CD4-positive, alpha-beta T cell treated with Interleukin-10 for 1 hour (primary cell): ENCODE results near the gene ART5.

Experiments used
- DNase-seq: peaks from one replicate; pipeline ENCODE4 v3.0.0-alpha.2; 2020

The ART5 gene, protein sequence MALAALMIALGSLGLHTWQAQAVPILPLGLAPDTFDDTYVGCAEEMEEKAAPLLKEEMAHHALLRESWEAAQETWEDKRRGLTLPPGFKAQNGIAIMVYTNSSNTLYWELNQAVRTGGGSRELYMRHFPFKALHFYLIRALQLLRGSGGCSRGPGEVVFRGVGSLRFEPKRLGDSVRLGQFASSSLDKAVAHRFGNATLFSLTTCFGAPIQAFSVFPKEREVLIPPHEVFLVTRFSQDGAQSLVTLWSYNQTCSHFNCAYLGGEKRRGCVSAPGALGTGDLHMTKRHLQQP

DNA sequence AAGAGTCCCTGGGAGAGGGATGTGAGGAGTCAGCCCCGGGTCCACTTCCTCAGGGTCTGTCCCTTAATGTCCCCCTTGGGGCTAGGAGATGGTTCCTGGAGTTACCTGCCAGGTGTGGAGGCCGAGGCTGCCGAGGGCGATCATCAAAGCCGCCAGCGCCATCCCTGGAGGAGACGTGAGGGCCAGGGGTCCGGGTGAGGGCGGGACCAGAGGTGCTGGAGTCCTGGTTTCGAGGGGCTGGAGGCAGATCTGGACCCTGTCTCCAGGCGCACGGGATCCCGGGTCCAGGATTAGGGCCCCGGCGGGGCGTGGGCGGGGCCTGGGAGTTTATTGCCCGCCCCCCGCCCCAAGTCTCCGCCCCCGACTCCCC, at the start of gene ART5:
Gene ART5, minus strand, starts transcription at position 292 of the 370 bp plus-strand sequence. Its CDS starts 130 bp downstream, at position 162.
- no peak for DNase-seq

DNA sequence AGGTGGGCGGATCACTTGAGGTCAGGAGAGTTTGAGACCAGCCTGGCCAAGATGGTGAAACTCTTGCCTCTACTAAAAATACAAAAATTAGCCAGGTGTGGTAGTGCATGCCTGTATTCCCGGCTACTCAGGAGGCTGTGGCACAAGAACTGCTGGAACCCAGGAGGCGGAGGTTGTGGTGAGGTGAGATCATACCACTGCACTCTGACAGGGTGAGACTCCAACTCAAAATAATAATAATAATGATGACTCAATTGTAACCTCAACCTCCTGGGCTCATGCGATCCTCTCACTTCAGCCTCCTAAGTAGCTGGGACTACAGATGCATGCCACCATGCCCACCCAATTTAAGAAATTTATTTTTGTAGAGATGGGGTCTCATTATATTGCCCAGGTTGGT, 45.0 kb upstream of the ART5 start:
- no peak for DNase-seq

DNA sequence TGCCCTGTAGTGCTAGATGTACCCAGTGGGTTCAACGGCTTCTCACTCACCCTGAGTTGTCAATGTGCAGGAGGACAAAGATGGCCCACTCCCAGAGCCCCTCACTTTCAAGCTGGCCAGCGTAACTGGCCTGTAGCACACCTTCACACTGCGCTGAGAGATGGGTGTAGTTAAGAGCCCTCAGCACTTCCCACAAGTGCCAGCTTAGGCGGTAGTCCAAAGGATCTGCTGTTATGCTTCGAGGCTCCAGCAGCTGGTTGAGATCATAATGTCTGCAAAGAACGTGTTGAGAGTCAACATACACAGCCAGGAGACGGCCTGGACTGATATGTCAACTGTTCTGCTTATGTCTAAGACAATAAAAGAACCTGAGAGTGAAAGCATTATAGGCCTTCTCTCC, 44.1 kb upstream of the ART5 start:
- DNase-seq, result no peak

DNA sequence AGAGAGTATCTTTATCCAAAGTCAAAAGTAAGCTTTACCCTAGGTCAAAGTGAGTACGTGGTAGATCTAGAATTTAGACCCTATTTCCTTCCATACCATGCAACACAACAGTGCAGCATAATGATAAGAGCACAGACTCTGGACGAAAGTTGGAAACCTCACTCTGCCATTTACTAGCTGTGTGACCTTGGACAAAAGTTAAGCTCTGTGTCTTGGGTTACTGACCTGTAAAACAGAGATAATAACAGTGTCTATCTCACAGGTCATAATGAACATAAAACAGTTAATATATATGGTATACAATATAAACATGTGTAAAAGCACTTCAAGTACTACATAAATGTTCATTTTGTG, 43.0 kb upstream of the ART5 start:
- DNase-seq, result no peak

DNA sequence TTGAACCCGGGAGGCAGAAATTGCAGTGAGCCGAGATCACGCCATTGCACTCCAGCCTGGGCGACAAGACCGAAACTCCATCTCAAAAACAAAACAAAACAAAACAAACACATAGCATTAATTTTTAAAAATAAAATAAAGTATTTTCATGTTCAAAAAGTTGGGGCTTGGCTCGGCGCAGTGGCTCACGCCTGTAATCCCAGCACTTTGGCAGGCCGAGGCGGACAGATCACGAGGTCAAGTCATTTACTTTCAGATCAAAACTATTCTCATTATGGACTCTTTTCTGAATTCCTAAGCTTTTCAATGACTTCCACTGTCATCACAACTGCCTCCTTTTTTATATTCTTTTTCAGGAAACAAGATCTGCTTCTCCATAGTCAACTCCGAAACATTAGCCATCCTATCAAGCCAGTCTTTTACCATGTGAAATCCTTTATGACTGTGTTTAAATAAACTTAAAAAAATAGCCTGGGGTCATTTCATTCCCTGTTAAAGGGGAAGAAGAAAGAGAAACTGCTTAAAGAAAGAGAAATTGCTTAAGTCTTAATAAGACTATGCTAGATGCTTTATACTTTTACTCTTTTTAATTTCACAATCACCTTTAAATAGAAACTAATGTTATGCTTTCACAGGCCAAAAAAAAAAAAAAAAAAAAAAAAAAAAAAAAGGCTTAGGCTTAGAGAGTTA, 42.5 kb upstream of the ART5 start:
- no peak for DNase-seq

DNA sequence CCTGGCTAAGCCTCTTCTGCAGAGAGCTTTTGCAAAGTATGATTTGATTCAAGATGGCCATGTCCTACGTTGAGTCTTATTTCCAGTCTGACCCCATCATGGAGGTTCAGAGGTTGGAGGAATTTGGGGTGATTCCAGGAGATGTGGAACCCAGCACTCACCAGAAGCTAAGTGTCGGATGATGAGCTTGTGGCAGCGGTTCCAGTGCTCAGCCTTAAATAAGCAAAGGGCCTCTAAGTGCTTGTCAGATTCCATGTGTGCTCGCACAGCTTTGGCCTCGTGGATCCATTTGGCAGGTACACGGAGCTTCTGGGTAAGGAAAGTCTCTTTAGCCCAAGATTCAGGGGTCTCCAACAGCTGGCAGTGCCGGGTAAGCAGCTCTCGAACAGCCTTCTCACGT, 41.2 kb upstream of the ART5 start:
- DNase-seq, result no peak

DNA sequence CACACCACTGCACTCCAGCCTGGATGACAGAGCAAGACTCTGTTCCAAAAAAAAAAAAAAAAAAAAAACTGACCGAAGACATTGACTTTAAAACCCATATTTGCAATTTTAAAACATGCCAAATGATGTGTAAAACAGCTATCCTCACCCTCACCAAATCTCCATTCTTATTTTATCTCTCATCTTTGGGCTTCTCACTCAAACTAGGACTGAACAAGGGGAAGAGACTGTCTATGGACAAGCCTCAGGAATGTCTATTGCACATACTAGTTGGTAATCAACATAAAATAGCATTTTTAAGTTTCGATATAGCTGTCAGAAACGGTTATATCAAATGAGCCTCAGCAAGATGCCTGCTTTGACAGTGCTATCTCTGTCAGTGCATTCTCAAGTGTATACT, 37.3 kb upstream of the ART5 start:
- DNase-seq, result no peak

DNA sequence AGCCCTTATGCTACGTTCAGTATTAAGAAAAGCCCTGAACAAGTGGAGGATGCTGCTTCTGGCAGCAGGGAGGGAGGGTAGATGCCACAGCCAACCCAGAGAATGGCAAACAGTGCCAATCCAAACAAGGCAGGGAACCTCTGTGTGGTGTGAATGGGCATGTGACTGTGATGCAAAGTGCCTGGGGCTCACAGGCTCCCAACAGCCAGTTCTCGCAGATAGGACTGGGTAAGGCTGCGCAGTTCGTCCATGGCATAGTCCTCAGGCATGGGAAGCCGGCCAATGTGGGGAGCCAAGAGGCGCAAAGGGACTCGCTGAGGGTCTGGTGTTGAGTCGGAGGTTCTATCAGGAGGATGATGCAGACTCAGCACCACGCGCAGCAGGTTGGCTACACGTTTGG, 34.2 kb upstream of the ART5 start:
- DNase-seq, result no peak

DNA sequence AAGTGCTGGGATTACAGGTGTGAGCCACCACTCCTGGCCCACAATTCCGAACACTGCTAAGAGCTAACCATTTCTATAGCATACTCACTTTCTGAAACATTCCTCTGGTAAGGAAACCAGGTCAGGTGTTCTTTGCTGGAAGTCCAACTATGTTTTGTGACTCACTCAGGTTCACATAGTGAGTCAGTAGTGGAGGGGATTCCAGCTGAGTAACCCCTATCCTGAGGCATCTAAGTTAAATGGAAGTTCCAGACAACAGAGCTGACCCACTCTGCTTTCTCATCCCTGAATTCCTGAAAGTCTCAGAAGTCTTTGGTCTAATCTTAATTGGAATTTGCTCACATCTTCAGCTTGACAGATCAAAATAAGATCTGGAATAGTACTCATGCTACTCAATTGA, 32.4 kb upstream of the ART5 start:
- no peak for DNase-seq

DNA sequence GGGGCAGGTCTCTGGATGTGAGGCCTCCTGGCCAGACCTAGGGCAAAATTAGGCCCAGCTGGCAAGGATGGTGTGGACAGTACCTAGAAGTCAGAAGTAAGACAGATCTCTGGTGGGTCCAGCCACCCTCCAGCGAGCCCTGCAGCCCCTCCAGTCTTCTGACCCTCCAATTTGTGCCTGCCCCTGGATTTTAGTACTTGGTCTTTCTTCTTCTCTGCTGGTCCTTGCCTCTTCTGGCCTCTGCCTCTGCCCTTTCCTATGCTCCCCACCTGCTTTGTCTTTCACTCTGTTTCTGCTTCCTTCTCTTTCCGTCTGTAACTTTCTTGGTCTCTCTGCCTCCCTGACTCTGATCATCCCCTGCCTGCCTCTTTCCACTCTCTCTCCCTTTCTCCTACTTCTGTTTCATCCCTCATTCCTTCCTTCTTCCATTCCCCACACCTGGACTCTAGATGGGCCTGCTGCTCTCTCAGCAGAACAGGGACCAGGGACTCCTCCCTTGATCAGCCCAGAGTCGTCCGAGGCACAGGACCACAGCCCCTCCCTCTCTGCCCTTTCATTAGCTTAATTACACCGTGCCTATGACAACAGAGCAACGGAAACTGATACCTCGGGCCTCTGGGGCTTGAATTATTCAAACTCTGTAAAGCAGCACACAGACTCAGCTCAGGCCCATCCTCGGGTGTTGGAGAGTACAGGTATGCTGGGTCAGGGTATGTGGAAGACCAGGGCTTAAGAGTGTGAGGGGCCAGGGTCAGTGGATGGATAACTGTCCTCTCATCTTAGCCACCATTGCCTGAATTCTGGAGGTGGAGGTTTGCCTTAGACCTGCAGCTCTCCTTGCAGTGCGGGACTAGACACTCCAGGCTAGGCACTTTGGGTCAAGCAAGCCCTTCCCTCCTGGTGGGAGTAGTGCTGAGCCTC, 29.8 kb upstream of the ART5 start, which contains the start of gene CHRNA10:
Gene CHRNA10, minus strand, starts transcription at position 51 of the 921 bp plus-strand sequence. CDS start 72 bp downstream, outside the sequence.
- DNase-seq, result no peak

DNA sequence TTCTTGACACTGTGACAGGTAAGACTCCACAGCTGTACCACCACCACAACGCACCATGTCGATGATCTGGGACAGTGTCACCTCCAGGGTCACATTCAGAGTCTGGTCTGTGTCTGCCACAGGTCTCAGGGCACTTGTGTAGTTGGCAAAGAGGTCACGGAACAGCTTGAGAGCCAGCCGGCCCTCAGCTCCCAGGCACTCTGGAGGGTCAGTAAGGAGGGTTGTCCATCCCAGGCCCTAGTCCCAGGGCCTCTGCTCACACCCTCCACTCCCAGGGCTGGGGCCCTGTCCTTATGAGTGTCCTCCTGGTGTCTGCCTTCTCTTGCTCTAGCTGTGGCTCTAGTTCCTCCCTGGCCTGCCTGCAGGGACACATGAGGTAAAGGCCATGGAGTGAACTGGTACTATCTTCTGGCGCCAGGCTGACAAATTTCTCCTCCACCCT, 28.0 kb upstream of the ART5 start:
- no peak for DNase-seq

DNA sequence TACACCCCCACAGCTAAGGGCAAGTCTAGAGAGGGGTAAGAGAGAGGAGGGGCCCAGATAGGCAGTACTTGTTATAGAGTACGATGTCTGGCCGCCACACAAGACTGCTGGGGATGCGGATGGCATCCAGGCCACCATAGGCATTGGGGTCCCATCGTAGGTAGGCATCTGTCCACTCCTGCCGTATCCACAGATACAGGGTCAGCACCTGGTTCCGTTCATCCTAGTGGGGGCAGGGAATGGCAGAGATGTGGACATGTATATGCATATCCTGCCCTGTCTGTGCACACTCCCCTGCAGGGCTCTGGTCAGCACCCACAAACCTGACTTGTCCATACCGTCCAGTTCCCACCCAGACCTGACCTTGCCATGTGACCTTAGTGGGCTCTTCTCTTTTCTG, 27.3 kb upstream of the ART5 start:
- no peak for DNase-seq

DNA sequence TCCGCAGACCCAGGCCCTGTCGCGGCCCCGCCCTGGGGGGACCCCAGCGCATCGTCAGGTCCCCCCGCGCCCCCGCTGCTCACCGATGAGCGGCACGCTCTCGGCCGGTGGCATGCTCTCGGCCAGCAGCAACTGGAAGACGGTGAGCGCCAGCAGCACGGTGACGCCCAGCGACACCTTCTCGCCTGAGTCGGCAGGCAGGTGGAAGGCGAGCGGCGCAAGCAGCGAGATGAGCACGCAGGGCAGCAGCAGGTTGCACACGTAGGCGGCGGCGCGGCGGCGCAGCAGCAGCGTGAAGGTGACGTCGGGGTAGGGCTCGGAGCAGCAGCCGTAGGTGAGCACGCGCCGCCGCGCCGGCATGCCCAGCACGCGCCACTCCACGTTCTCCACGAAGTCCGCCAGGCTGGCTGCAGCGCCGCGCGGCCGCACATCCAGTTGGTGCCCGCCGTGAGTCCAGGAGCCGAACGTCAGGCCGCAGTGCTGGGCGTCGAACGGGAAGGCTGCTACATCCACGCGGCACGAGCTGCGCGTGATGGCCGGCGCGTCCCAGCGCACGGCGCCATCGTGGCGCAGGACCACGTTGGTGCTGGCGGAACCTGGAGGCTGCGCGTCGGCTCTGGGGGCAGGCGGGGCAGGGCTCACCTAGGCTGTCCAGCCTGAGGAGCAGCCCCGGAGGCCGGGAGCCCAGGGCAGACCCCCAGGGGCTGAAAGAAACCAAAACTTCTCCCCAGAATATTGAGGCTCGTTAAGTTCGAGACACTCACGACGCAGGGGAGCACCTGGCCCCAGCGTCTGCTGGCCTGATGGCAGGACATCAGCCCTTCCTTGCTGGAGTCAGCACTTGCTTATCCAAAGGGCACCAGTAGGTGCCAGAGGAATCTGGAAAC, 25.6 kb upstream of the ART5 start:
- no peak for DNase-seq

DNA sequence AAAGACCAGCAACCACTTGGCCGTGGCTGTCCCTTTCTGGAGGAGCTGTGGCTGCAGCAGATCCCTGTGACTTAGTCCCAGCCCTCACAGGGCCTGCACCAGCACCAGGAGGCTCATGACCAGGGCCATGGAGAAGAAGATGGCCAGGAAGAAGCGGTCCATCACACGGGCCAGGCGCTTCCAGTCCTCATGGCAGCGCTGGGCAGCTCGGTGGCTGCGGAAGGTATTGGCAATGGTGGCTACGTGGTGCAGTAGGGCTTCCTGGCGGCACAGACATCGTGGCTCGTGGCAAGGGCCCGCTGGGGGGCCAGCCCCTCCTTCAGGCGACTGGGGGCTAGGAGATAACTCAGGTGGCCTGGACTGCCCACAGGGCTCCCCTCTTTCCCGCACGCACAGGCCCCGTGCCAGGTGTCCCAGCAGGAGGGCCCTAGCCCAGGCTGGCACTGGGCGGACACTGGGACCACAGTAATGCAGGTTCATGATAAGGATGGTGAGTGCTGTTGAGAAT, 24.3 kb upstream of the ART5 start:
- no peak for DNase-seq

DNA sequence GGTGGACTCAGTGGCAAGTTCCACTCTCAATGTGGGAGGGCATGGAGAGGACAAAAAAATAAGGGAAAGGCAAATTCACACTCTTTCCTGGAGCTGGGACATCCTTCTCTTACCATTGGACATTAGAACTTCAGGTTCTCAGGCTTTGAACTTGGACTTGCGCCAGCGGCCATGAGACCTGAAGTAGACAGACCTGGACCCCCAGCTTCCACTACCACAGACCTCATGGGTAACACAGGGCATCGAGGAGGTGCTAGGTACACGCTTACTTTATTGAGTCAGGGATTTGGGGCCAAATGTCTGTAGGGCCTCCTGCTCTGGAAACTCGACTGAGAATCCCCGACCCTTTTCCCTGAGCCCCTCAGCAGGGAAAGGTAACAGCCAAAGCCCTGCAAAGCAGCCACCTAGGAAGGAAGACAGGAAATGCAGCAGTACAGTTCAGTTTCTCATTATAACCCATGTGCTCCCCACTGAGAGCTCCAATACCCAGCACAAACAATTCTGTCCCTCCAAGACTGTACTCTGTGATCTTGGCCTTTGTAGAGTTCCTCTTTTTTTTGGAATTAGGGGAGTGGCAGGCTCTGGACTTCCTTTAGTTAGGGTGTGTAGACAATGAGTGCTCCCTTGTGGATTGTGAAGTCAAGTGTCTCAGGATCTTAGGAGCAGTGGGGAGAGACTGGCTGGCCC, 23.7 kb upstream of the ART5 start:
- DNase-seq, result no peak

DNA sequence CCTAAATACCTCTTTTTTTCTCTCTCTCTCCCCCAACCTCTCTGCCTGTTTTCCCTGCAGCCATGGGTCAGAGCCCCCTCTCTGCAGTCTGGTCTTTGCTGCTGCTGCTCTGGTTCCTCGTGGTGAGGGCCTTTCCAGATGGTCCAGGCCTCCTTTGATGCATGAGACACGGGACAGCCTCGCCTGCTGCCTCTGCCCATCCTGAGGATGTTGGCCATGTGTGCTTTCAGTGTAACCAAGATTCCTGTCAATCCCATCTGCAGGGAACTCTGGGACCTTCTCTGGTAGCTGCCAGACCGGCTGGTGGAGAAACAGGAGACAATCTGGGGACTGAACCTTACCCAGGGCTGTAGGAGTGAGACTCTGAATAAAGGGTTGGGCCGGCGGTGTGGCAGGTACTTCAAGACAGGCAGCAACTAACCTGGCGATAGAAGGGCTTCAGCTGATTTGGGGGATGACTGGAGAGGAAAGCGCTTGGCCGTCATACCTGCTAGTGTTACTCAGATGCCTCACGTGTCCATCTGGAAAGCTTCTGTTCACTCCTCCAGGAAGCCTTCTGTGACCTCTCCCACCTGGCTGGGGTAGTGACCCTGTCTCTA, 22.3 kb upstream of the ART5 start:
- DNase-seq, result no peak

DNA sequence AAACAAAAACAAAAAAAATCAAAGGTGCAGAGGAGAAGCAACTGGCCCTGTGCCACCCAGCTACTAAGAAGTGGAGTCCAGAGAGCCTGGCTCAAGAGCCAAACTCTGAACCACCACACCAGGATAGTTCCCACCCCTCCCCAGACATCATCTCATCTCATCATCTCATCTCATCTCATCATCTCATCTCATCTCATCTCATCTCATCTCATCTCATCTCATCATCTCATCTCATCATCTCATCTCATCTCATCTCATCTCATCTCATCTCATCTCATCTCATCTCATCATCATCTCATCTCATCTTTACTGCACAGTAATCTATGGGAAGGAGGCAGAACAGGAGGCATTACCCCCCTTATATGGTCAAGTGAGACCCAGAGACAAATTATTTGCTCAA, 21.1 kb upstream of the ART5 start:
- no peak for DNase-seq

DNA sequence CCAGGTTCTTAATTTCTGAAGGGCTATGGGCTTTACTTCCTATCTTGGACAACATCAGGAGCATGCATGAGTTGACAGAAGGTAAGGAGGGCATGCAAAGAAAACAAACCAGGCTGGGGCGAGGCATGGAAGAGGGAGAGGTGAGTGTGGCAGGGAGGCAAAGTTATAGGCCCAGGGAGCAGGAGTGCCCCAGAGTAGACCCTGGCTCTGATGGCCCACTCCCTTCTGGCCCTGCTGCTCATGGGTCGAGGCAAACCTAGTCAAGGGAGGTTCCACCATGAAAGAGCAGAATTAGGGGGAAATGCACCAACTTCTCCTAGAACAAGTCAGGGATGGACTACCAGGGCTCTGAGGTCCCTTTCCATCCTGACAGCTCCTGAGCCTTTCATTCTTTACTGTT, 19.2 kb upstream of the ART5 start:
- no peak for DNase-seq

DNA sequence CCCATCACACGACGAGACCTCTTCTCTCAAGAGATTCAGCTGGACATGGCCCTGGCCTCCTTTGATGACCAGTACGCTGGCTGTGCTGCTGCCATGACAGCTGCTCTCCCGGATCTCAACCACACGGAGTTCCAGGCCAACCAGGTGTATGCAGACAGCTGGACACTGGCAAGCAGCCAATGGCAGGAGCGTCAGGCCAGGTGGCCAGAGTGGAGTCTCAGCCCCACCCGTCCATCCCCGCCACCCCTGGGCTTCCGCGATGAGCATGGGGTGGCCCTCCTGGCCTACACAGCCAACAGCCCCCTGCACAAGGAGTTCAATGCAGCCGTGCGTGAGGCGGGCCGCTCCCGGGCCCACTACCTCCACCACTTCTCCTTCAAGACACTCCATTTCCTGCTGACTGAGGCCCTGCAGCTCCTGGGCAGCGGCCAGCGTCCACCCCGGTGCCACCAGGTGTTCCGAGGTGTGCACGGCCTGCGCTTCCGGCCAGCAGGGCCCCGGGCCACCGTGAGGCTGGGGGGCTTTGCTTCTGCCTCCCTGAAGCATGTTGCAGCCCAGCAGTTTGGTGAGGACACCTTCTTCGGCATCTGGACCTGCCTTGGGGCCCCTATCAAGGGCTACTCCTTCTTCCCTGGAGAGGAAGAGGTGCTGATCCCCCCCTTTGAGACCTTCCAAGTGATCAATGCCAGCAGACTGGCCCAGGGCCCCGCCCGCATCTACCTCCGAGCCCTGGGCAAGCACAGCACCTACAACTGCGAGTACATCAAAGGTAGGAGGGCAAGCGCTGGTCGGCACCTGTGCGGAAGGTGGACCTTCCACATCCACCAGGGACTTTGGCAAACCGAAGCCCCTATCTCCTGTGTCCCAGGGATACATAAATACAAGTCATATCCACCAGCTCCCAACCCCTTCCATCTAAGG, 18.1 kb upstream of the ART5 start:
- DNase-seq, result no peak

DNA sequence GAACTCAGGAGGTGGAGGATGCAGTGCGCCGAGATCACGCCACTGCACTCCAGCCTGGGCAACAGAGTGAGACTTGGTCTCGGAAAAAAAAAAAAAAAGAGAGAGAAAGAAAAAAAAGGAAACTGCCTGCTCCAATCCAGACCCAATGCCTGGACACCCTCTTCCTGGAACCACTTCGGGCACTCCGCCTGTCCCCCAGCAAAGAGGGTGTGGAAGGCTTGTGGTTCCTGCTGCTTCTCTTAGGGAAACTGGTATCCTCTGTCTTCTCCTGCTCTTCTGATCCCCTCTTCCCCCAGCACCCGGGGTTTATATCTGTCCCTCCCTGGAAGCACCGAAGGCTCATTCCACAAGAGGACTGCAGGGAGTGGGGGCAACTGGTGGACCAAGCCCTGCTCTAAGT, 16.5 kb upstream of the ART5 start:
- no peak for DNase-seq
